Brain pericyte (primary cell): ENCODE results near the gene CMKLR1.

Experiments used
- DNase-seq: peaks from one replicate; pipeline ENCODE4 v3.0.0-alpha.2; 2012; ENCODE audit warnings: low read depth, low spot score

CMKLR1 gene

GRCh38 chr12:108316176-108317086 is 22.7 kb downstream of the CMKLR1 start:
- no peak for DNase-seq

- no peak for DNase-seq
Observed at GRCh38 chr12:108315486-108316105, 23.5 kb downstream of the CMKLR1 start.

DNA sequence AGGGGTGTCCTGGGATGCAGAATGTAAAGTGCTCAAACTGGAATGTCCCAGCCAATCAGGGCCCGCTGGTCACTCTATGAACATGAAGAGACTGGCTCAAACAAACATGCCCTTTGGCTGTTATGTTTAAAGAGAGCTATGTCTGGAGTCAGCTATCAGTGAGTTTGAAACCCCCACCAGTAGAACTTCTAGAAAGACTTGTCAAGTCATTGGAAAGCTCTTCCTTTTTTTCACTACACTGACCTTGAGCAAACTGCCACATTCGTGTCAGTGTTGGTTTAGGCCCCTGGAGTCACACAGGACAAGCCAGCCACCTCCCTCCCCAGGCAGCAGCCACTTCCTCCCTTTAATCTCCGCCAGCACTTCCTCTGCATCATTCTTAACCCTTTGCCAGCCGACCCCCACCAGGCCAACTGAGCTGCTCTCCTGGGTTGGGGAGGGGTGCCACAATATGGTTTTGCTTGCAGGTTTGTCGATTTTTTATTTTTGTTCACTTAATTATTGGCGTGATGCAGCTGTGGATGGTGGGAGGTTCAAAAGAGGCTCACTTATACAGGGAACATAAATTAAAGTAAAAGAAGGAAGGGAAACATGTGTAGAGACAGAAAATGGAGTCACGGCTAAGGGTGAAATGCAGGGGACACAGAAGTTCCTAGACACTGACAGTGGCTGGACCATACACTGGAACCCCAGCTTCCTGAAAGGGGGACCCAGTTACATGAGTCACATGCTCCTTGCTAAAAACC is 25.3 kb downstream of the CMKLR1 start:
- no peak for DNase-seq

GRCh38 chr12:108313241-108313605 is 25.9 kb downstream of the CMKLR1 start:
- DNase-seq: no peak

DNA sequence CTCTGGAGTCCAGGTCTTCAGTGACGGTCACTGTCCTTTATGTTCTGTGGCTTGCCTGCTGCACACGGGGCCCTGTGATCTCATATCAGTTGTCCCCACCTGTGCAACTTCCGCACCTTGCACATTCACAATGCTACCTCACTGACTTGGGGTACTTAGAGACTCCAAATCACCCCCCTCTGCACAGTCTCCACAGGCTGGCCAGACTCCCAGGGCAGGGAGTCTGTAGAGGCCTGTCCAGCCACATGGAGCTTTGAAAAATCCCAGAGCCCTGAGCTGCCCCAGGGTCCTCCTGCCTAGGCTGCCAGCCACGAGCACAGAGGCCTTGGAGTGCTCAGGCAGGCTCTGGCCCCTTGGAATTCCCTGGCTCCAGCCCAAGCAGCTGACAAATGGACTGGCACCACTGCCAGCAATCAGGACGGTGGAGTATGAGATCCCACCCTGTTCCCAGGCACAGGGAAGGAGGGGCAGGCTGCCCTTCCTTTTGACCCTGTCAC is 26.4 kb downstream of the CMKLR1 start:
- DNase-seq: no peak

GRCh38 chr12:108312073-108312659 is 26.9 kb downstream of the CMKLR1 start:
- no peak for DNase-seq

DNA sequence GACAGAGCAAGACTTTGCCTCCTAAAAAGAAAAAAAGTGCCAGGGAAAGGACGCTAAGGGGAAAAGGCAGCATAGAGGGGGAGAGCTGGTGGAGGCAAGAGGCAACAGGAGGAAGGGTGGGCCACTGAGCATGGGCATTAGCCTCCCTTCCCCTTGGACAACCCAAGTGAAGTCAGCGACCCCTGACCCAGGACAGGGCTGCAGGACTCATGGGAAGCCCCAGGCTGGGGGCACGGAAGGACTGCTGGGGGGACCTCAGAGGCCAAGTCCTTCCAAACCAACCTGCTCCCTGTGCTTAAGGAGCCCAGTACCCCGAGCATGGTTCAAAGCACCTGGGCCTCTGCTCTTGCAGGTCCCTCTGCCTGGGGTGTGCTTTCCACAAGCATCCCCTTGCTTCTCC is 27.5 kb downstream of the CMKLR1 start:
- no peak for DNase-seq

- DNase-seq: no peak
Observed at GRCh38 chr12:108310489-108310888, 28.6 kb downstream of the CMKLR1 start.

DNA sequence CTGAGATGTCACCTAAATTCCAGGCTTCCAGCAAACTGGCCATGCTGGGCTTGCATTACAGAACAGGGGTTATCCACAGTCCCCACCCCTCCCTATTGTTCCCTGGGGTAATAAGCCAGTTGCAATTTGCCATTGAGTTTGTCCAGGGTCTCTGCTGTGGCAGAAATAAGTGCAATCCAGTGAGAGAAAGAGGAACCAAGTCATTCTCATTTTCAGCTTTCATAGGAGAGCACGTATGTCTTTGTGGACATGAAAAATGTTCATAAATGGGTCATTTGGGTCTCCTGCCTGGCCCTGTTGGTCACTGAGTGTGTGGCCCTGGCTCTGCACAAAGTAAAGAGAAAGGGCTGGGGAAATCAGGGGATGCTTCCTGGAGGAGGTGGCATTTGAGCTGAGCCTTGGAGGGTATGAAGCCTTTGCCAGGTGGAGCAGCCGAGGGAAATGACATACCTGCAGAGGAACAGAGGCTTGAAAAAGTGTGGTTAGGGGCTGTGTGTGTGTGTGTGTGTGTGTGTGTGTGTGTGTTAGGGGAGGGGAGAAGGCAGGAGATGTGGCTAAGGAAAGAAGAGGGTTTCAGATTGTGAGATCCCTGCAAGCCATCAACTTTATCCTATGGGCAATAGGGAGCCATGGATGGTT is 29.3 kb downstream of the CMKLR1 start:
- DNase-seq: no peak

GRCh38 chr12:108308395-108309085 is 30.6 kb downstream of the CMKLR1 start:
- peak; percentile 82 for DNase-seq

GRCh38 chr12:108307006-108307405 is 32.1 kb downstream of the CMKLR1 start:
- DNase-seq: peak; percentile 91

- no peak for DNase-seq
Observed at GRCh38 chr12:108306506-108306905, 32.6 kb downstream of the CMKLR1 start.

DNA sequence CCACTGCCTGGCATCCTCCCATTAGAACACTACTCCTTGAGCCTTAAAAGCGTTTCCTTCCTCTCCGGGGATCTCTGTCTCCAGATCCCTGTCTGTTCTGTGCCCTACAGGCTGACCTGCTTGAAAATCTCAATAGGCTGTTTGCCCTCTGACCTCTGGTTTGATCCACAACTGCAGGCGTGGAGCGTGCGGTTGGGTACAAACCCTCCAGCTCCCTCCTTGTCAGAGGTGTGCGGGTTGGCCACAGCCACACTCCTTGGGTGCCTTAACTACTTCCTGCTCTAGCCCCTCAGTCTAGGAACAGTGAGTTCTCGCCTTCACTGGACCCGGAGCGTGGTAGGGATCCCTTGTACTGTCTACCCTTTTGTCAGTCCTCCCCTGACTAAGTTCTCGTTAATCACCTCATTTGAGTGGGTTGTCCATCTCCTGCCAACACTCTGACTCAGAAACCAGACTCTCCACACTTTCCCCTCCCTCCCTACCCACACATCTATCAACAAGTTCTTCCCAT is 33.1 kb downstream of the CMKLR1 start:
- no peak for DNase-seq

- DNase-seq: no peak
Observed at GRCh38 chr12:108305520-108305919, 33.6 kb downstream of the CMKLR1 start.

DNA sequence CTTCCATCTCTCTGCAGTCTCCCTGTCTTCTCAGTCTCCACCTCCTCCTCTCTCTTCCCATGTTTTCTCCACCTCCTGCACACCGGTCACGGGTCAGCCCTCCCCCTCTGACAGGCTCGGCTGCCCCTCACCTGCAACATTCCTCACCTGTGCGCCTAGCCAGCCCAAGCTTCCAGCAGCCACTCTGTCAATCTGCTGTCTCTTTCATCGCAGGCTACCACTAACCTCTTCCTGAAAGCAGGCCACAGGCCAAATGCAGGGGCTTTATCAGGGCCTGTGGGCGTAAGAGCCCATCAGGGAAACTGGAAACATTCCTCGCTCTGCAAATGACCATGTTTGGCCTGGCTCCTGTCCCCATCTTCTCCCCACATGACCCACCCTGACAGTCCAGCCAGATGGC is 34.5 kb downstream of the CMKLR1 start:
- DNase-seq: no peak

DNA sequence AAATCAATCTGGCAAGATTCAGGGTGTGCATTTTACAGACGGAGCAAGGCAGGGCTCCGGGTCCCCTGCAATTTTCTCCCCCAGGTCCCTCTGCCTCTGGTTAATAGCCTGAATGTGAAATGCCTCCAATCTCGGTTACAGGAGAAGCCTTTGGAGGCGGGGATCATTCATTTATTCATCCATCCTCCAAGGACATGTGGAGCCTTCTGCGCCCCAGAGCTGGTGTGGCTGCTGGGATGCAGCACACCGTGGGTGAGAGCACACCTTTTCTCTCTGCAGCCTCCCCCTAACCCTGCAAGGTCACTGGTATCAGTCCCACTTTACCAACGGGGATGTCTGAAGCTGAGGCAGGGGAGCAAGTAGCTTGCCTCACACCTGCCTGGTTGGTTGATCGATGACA is 35.4 kb downstream of the CMKLR1 start:
- no peak for DNase-seq

GRCh38 chr12:108302403-108303311 is 36.5 kb downstream of the CMKLR1 start:
- peak; percentile 95 for DNase-seq

- DNase-seq: no peak
Observed at GRCh38 chr12:108302016-108302402, 37.1 kb downstream of the CMKLR1 start.

- no peak for DNase-seq
Observed at GRCh38 chr12:108301346-108301745, 37.8 kb downstream of the CMKLR1 start.
